Naive thymus-derived CD4-positive, alpha-beta T cell (primary cell): ENCODE measurements around the gene PHLDA2. TPM values are rescaled to one million over a fixed set of nuclear protein-coding genes. Genes with fewer than 3 reads are reported as not detected.

Experiments used
- ATAC-seq: fragments of 150-1000 bp; cut with Tn5 transposase; 2 replicates; pipeline ENCODE4 v1.10.0; 2021; ENCODE audit warnings: mild to moderate bottlenecking, moderate library complexity
- CTCF ChIA-PET: fragments of 350-600 bp; sonication (Branson Sonifier 250); formaldehyde crosslinking; loops from one replicate; lab custom pipeline; 2021; ENCODE audit warnings: antibody characterized with exemption; lab: Charles Lee
- POLR2A ChIA-PET: fragments of 350-600 bp; sonication (Branson Sonifier 250); formaldehyde crosslinking; loops from one replicate; lab custom pipeline; 2021; ENCODE audit warnings: antibody characterized with exemption, inconsistent platforms; lab: Charles Lee
- DNase-seq, 9 donors: peaks; one replicate each; pipeline versions ENCODE4 v3.0.0 to v3.0.0-alpha.2; 2020 to 2022; ENCODE audit warnings: mixed read lengths in 1 of 9
- H3K27ac ChIP-seq: one replicate; pipeline ENCODE4 v1.7.0; 2013; ENCODE audit warnings: mild to moderate bottlenecking, low read depth, low read length, moderate library complexity
- H3K27me3 ChIP-seq, 2 donors: one replicate each; pipeline ENCODE4 v1.7.0; 2013; ENCODE audit warnings: low read length in 2 of 2, mild to moderate bottlenecking in 2 of 2, moderate library complexity in 2 of 2; ENCODE audit not compliant: control insufficient read depth in 2 of 2, insufficient read depth in 2 of 2
- H3K36me3 ChIP-seq, 3 experiments: 1 replicate in 2 of 3; 2 replicates in 1 of 3; pipeline ENCODE4 v1.7.0; 2013; ENCODE audit warnings: low read length in 3 of 3, mild to moderate bottlenecking in 3 of 3, moderate library complexity in 1 of 3; ENCODE audit not compliant: insufficient read depth in 3 of 3, control insufficient read depth in 2 of 3
- H3K4me1 ChIP-seq, 2 donors: one replicate each; pipeline ENCODE4 v1.7.0; 2013; ENCODE audit warnings: low read length in 2 of 2, mild to moderate bottlenecking in 2 of 2, moderate library complexity in 1 of 2; ENCODE audit not compliant: control insufficient read depth in 2 of 2, insufficient read depth in 2 of 2
- H3K4me3 ChIP-seq: 2 replicates; pipeline ENCODE4 v1.7.0; 2013; ENCODE audit warnings: mild to moderate bottlenecking, low read length
- H3K9me3 ChIP-seq, 3 experiments: 1 replicate in 2 of 3; 2 replicates in 1 of 3; pipeline ENCODE4 v1.7.0; 2013; ENCODE audit warnings: low read length in 3 of 3; ENCODE audit not compliant: control insufficient read depth in 2 of 3
- H3K27ac Mint-ChIP-seq, 9 donors: one replicate each; pipeline ENCODE4 v1.8.0; 2020 to 2022; ENCODE audit warnings: mixed read lengths in 9 of 9, mild to moderate bottlenecking in 8 of 9, moderate library complexity in 5 of 9, inconsistent platforms in 2 of 9
- H3K27me3 Mint-ChIP-seq, 5 donors: one replicate each; pipeline ENCODE4 v1.8.0; 2021 to 2022; ENCODE audit warnings: mixed read lengths in 5 of 5, mild to moderate bottlenecking in 1 of 5
- H3K36me3 Mint-ChIP-seq, 5 donors: one replicate each; pipeline ENCODE4 v1.8.0; 2020 to 2022; ENCODE audit warnings: mixed read lengths in 5 of 5, mild to moderate bottlenecking in 3 of 5, inconsistent platforms in 1 of 5
- H3K4me1 Mint-ChIP-seq, 7 donors: one replicate each; pipeline ENCODE4 v1.8.0; 2020 to 2022; ENCODE audit warnings: mixed read lengths in 7 of 7, mild to moderate bottlenecking in 3 of 7, inconsistent platforms in 1 of 7
- H3K4me3 Mint-ChIP-seq, 10 donors: one replicate each; pipeline ENCODE4 v1.8.0; 2020 to 2022; ENCODE audit warnings: mild to moderate bottlenecking in 10 of 10, mixed read lengths in 10 of 10, moderate library complexity in 6 of 10, inconsistent platforms in 2 of 10
- H3K9me3 Mint-ChIP-seq, 11 donors: one replicate each; pipeline ENCODE4 v1.8.0; 2020 to 2022; ENCODE audit warnings: mixed read lengths in 11 of 11, mild to moderate bottlenecking in 4 of 11, inconsistent platforms in 1 of 11, moderate library complexity in 1 of 11
- intact Hi-C, 2 donors: fragments of 100-400 bp; cut with micrococcal nuclease; formaldehyde crosslinking; loops; one replicate each; pipeline ENCODE4 v1.15.1; 2023
- polyA plus RNA-seq, 2 donors: library from polyadenylated mRNA; unstranded; fragments of 300-500 nt; fragmentation: Illumina TruSeq; gene quantifications; one replicate each; pipeline ENCODE4 v1.2.3, GENCODE V29; 2021
- total RNA-seq, 6 experiments: library from RNA in 5 of 6; stranded (reverse) in 5 of 6; gene quantifications; 1 replicate in 5 of 6; 2 replicates in 1 of 6; pipeline ENCODE4 v1.2.3 and lab custom pipeline; 2021 to 2026

The PHLDA2 gene
- total and polyA plus RNA-seq, 7 experiments from 2014 or later, result 2.5 to 7.9 (median 4.5) TPM; not detected in 4

DNA sequence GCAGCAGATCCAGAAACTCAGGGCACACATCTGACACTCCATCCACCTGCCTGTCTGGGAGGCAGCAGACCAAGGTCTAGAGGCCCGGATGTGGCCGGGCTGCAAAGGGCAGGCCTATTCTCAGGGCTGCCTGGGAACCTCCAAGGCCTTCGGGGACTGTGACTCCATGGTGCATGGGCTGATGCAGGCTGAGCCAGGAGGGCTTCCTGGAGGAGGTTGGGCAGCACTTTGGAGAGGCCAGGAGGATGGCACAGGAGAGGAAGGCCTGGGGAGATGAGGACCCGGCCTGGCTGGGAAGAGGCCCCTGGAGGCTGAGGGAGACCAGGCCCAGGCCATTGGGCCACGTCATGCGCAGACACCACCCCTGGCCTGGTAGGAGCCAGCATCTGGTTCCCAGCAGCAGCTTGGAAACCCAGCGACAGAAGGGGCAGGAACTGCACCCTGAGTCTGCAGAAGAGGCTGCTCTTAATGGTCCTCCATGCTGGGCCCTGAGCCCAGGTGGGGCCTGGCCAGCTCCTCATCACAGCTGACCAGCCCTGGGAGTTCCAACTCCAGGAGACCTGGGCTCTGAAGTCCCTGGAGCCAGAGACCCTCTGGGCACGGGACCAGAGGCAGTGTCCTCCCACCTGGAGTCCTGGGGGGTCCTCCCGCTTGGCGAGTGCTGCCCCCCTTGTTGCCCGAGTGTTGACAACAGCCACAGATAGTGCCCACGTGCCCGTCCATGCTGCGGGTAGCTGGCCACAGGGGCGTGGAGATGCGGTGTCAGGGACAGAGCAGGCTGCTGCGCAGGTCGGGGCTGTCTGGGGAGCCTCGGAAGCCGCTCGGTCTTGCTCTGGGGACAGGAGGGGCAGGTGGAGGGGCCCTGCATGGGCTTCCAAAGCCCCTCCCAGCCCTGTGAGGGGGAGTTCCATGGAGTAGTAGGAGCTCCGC is 5.5 kb downstream of the PHLDA2 start:
- ChIA-PET CTCF (no interaction called here), POLR2A (no interaction called here)
- H3K36me3 Mint-ChIP-seq, result no peaks in the 10 kb centered on the region
- peaks cover 7 to 11% (median 9%) of the 10 kb centered on the region in 7 donors for H3K4me1 Mint-ChIP-seq
- DNase-seq, result no peak
- Histone ChIP-seq H3K27me3 (peaks cover 0 to 4% of the 10 kb centered on the region in 2 donors), H3K4me3 (no peak overlapping the region), H3K27ac (no peak overlapping the region), H3K4me1 (peaks cover 0 to 11% of the 10 kb centered on the region in 2 donors), H3K36me3 (no peaks in the 10 kb centered on the region), H3K9me3 (no peaks in the 10 kb centered on the region)
- peaks cover 4 to 20% (median 5%) of the 10 kb centered on the region in 5 donors for H3K27me3 Mint-ChIP-seq
- H3K4me3 Mint-ChIP-seq, result no peak overlapping the region
- no peaks in the 10 kb centered on the region for H3K9me3 Mint-ChIP-seq
- ATAC-seq, result no peak
- intact Hi-C loops, result no loop called here
- H3K27ac Mint-ChIP-seq, result no peak overlapping the region

GRCh38 chr11:2922655-2923054 is 6.6 kb downstream of the PHLDA2 start:
- Mint-ChIP-seq H3K36me3 (no peaks in the 10 kb centered on the region), H3K4me3 (no peak overlapping the region), H3K9me3 (no peaks in the 10 kb centered on the region), H3K27ac (no peak overlapping the region), H3K4me1 (peaks cover 0 to 3% (median 2%) of the 10 kb centered on the region in 7 donors), H3K27me3 (peaks cover 0 to 12% (median 0%) of the 10 kb centered on the region in 5 donors)
- ATAC-seq (no peak), DNase-seq (no peak)
- H3K4me1 ChIP-seq, result peaks cover 0 to under 1% of the 10 kb centered on the region in 2 donors
- H3K4me3 ChIP-seq, result no peak overlapping the region
- H3K9me3 ChIP-seq, result no peaks in the 10 kb centered on the region
- ChIA-PET CTCF (no interaction called here), POLR2A (no interaction called here)
- no peaks in the 10 kb centered on the region for H3K27me3 ChIP-seq
- no peak overlapping the region for H3K27ac ChIP-seq
- H3K36me3 ChIP-seq, result no peaks in the 10 kb centered on the region
- intact Hi-C loops, result no loop called here

DNA sequence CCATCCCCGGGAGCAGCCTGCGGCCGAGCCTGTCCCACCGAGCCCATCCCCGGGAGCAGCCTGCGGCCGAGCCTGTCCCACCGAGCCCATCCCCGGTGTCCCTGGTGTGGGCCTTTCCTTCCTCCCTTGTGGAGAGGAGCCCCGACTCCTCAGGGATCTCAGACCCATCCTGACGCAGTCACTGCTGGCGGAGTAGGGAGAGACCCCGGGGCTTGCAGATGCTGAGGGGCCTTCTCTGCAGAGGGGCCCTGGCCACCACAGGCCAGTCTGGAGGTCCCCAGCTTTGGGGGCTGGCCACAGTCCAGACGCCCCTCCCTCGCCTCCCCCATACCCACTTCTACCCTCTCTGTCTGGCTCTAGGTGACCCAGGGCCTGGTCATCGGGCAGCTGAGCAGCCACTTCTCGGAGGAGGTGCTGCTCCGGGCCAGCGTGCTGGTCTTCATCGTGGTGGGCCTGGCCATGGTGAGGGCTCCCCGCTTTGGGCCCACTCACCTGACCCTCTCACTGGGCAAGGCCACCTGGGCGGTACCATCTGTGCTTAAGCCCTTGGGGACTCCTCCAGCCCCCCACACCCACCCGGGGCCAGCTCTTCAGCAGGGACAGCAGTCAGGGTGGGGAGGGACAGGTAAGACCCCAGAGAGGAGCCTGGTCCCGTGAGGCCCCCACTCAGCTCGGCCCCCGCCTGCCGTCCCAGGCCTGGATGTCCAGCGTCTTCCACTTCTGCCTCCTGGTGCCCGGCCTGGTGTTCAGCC is 7.3 kb downstream of the PHLDA2 start:
- ChIA-PET CTCF (no interaction called here), POLR2A (no interaction called here)
- ATAC-seq, result no peak
- DNase-seq, result no peak
- Mint-ChIP-seq H3K4me1 (no peaks in the 10 kb centered on the region), H3K27ac (no peak overlapping the region), H3K4me3 (no peak overlapping the region), H3K9me3 (no peaks in the 10 kb centered on the region), H3K27me3 (peaks cover 0 to 7% (median 0%) of the 10 kb centered on the region in 5 donors), H3K36me3 (no peaks in the 10 kb centered on the region)
- no peak overlapping the region for H3K27ac ChIP-seq
- no peak overlapping the region for H3K4me3 ChIP-seq
- H3K4me1 ChIP-seq, result no peaks in the 10 kb centered on the region
- intact Hi-C loops, result no loop called here
- H3K27me3 ChIP-seq, result no peaks in the 10 kb centered on the region
- no peaks in the 10 kb centered on the region for H3K36me3 ChIP-seq
- no peaks in the 10 kb centered on the region for H3K9me3 ChIP-seq

- H3K27ac ChIP-seq, result no peak overlapping the region
- ChIA-PET POLR2A (no interaction called here), CTCF (no interaction called here)
- peaks cover 0 to under 1% (median 0%) of the 10 kb centered on the region in 5 donors for H3K27me3 Mint-ChIP-seq
- no peaks in the 10 kb centered on the region for H3K4me1 Mint-ChIP-seq
- DNase-seq, result no peak
- no peaks in the 10 kb centered on the region for H3K27me3 ChIP-seq
- H3K4me3 ChIP-seq, result no peak overlapping the region
- no peak overlapping the region for H3K4me3 Mint-ChIP-seq
- ATAC-seq, result no peak
- no peaks in the 10 kb centered on the region for H3K4me1 ChIP-seq
- intact Hi-C loops, result no loop called here
- H3K27ac Mint-ChIP-seq, result no peak overlapping the region
- H3K36me3 Mint-ChIP-seq, result no peaks in the 10 kb centered on the region
- no peaks in the 10 kb centered on the region for H3K9me3 Mint-ChIP-seq
- H3K9me3 ChIP-seq, result no peaks in the 10 kb centered on the region
- no peaks in the 10 kb centered on the region for H3K36me3 ChIP-seq
These were observed 8.0 kb downstream of the PHLDA2 start for GRCh38 chr11:2921261-2921660.

DNA sequence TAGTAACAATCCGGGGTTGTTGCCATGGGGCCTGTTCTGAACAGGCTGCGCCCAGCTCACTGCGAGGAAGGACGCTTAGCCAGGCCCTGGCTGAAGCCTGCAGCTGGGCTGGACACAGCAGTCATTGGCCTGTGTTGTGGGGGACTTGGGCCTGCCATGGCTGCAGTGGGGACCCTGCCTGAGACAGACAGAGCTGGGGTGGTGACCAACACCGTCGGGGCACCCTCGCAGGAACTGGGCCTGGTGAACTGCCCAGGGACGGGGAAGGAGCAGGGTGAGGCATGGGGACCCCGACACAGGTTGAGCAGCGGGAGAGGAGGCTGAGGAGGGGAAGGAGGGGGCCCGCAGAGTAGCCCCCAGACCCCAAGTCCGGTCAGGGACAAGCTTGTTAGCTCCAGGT is 8.9 kb downstream of the PHLDA2 start:
- intact Hi-C loops, result no loop called here
- H3K36me3 ChIP-seq, result no peaks in the 10 kb centered on the region
- DNase-seq (no peak), ATAC-seq (no peak)
- Mint-ChIP-seq H3K4me1 (no peaks in the 10 kb centered on the region), H3K9me3 (no peaks in the 10 kb centered on the region), H3K27me3 (no peaks in the 10 kb centered on the region), H3K36me3 (no peaks in the 10 kb centered on the region), H3K27ac (no peak overlapping the region), H3K4me3 (no peak overlapping the region)
- POLR2A ChIA-PET, result interaction anchor here (0.5 kb wide), 1 partner anchor 442 kb away, joined by 3 read pairs; no protein-coding TSS in a partner anchor
- CTCF ChIA-PET, result no interaction called here
- H3K4me1 ChIP-seq, result no peaks in the 10 kb centered on the region
- H3K27me3 ChIP-seq, result no peaks in the 10 kb centered on the region
- no peak overlapping the region for H3K27ac ChIP-seq
- no peak overlapping the region for H3K4me3 ChIP-seq
- no peaks in the 10 kb centered on the region for H3K9me3 ChIP-seq

- H3K4me1 ChIP-seq, result no peaks in the 10 kb centered on the region
- no peaks in the 10 kb centered on the region for H3K4me1 Mint-ChIP-seq
- ChIA-PET CTCF (no interaction called here), POLR2A (no interaction called here)
- intact Hi-C loops, result no loop called here
- no peak overlapping the region for H3K4me3 ChIP-seq
- H3K27me3 ChIP-seq, result no peaks in the 10 kb centered on the region
- H3K9me3 ChIP-seq, result no peaks in the 10 kb centered on the region
- no peaks in the 10 kb centered on the region for H3K27me3 Mint-ChIP-seq
- H3K9me3 Mint-ChIP-seq, result no peaks in the 10 kb centered on the region
- no peak overlapping the region for H3K27ac ChIP-seq
- H3K36me3 ChIP-seq, result no peaks in the 10 kb centered on the region
- no peak for DNase-seq
- no peak overlapping the region for H3K27ac Mint-ChIP-seq
- no peaks in the 10 kb centered on the region for H3K36me3 Mint-ChIP-seq
- ATAC-seq, result no peak
- H3K4me3 Mint-ChIP-seq, result no peak overlapping the region
These were observed 9.4 kb downstream of the PHLDA2 start for GRCh38 chr11:2919837-2920236.
